ENCODE measurements around the gene ASIC4.

ASIC4 gene

DNA sequence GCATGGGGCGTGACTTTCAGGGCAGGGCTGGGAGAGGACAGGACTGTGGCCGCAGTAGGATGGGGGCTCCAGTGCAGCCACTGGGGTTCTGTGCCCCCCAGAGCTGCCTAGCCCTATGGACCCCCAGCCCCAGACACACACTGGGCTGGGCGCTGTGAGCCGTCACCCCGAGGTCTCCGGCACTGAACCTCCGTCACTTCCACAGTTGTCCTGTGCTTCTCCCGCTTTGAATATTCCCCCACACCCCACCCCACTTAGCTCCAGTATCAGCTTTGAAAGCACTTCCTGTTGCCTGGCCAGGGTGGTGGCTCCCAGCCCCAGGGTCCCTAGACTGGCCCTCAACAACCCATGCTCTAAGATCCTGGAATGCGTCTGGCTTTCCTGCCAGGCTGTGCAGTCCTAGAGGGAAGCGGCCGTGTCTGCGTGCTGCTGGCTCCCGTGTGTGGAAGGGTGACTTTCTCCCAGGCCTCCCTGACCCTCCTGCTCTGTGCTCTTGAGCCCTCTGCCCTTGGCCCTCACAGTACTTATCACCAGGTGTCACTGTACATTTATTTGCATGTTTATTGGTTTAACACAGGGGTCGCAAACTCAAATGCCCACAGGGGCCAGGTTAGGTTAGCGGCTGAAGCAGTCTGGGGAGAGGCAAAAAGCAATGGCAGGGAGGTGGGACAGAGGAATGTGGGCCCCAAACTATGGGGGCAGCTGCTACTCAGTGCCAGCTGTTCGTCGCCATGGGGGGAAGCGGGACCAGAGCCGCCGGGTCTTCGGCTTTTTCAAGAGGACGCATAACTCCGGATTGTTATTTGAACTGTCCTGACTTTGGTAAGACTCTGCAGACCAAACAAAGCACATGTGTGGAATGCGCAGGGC lies 47.1 kb downstream of the ASIC4 start:
- no peak overlapping the region for H3K4me3 ChIP-seq (ENCODE audit: low read depth, low read length)
- no peak for DNase-seq (ENCODE audit: low read depth)

DNA sequence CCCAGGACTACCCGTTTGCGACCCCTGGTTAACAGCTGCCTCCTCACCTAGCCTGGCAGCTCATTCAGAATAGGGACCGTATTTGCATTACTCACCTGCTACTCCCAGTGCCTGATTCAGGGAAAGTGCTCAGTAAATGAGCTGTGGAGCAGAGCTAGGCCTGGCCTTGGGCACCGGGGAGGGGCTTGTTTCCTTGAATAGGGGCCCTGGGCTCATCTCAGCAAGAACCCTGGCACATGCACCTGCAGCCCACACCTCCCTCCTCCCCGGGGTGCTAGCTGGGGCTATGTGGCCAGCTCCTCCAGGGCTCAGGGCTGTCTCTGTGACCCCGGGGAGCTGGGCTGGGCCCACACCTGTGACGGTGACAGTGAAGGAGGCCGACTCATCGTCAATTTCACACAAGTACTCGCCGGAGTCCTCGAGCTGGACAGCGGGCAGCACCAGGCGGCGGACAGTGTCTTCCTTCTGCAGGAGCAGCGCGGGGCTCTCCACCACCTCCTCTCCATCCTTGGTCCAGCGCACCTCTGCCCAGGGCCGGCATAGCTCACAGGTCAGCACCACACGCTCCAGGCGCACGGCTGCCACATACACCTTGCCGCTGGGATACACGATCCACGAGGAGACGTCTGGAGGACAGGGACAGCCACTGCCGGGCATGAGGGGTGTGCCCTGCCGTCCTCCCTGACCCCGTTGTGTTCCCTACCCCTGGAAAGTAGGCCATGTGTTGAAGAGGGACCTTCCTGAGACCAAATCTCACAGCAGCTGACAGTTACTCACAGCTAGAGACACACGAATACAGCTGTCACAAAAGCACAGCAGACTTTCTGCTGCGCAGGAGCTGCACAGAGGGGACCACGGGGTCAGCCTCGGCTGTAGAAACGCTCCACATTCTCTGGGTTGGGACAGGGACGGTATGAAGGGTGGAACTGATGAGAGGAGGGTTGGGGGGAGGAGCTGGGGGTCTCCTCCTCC lies 48.1 kb downstream of the ASIC4 start:
- DNase-seq (ENCODE audit: low read depth) = no peak

DNA sequence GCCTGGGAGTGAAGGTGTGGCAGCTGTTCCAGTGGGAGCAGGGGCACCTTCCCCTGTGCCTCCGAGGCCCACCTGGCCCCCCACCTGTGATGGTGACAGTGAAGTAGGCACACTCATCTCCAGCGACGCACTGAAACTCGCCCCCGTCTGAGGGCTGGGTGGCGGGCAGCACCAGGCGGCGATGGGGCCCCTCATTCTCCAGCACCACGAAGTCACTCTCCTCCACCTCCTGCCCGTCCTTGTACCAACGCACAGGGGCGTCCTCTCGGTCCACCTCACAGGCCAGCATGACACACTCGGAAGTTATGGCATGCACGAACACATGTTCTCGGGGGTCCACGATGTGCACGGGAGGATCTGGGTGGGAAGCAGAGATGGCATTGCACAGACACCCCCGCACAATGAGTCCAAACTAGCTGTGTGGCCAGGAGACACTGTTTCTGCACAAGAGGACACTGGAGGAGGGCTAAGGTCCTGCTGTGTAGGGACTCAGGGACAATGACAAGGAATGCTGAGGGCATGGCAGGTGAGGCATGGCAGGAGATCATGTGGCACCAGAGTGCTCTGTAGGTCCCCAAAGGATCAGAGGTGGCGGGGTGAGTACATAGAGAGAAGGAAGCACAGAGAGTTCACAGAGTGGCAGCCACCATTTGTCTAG lies 49.1 kb downstream of the ASIC4 start:
- DNase-seq (ENCODE audit: low read depth) = no peak
- H3K4me3 ChIP-seq (ENCODE audit: low read depth, low read length) = no peak overlapping the region

More for the DNA sequence above, 48.1 kb downstream of the ASIC4 start:
- no peak overlapping the region for H3K4me3 ChIP-seq (ENCODE audit: low read depth, low read length)

DNA sequence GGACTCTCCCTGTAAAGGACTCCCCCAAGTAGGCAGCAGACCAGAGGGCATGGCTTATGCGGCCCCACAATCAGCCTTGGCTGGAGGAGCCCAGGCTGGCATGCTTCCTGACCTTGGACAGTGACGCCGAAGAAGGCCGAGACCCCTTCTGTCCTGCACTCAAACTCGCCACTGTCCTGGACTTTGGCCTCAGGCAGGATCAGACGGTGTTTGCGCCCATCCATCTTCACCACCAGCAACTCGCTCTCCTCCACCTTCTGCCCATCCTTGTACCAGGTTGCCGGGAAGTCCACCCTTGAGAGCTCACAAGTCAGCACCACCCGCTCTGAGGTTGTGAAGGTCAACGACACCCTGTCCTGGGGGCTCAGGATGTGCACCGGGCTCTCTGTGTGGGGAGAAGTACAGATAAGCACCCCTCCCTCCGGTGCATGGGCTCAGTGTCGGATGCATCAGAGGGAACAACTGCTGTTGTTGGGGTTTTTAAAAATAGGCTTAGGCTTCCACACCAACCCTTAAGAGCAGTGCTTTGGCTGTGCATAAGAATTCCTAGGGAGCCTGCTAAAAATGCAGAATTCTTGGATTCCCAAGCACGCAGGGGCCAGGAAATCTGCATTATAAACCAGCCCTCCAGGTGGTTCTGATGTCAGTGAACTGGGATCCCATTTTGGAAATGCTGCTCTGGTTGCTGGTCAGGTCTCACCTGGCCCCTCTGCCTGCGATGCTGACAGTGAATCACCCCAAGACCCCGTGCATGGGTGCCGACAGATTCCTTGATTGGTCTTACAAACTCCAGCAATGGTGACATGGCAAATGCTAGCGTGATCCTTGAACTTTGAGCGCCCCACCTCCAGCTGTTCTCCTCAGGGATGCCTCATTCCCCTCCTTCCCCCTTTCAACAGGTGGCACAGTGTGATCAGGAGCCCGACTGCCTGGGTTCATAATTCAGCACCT lies 51.1 kb downstream of the ASIC4 start:
- no peak for DNase-seq (ENCODE audit: low read depth)
- H3K4me3 ChIP-seq (ENCODE audit: low read depth, low read length) = no peak overlapping the region

DNA sequence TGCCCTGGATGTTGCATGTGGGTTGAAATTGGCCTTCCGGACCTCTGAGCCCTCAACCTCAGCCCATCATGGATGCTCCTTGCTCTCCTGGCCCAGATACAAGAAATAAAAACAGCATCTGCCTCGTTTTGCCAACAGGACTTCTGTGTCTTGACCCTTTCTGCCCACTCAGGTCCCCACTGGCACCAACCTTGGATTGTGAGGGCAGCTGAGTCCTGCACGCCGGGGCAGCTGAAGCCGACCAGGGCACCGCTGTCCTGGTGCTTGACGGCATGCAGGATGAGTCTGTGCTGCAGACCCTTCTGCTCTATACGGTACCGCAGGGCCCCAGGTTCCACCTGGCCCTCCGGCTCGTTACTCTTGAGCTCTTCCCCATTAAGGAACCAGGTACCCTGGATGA lies 52.4 kb downstream of the ASIC4 start:
- no peak for DNase-seq (ENCODE audit: low read depth)

DNA sequence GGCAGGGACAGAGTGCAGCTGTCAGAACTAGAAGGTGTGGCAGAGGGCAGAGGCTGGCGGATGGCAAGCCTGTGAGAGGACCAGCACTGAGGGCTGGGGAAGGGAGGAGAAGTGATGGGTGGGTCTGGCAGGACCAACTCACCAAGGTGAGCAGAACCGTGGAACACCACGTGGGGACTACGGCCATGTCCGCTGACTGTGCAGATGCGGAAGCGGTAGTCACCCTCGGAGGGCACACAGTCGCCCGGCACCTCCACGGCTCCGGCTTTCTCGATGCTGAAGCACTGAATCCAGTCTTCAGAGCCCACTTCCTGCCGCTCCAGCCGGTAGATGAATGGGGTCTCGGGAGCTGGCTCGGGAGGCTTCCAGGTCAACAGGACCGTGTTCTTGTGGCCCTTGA lies 52.8 kb downstream of the ASIC4 start:
- H3K4me3 ChIP-seq (ENCODE audit: low read depth, low read length) = no peak overlapping the region
- no peak for DNase-seq (ENCODE audit: low read depth)

More for the DNA sequence above, 52.4 kb downstream of the ASIC4 start:
- H3K4me3 ChIP-seq (ENCODE audit: low read depth, low read length) = no peak overlapping the region

DNA sequence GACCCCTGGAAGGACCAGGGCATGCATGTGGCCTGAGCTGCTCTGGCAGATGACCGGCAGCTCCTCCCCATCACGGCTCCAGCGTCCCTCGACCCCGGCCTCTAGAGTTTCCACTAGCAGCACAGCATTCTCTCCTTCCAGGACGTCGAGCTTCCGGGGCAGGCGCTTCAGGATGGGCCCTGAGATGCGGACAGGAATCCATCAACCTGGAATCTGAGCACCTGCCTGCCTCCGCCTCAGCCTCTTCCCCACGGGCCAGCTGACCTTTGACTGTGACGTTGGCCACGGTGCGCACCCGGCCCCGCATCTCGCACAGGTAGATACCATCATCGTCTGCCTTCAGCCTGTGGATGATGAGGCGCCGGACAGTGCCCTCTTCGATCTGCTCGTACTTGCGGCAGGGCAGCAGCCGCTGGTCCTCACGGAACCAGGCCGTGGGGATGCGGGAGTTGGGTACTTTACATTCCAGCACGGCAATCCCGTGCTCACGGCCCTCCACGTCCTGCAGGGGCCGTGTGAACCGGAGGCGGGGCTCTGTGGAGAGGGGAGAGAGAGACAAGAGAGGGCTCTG lies 53.6 kb downstream of the ASIC4 start:
- no peak for DNase-seq (ENCODE audit: low read depth)
- no peak overlapping the region for H3K4me3 ChIP-seq (ENCODE audit: low read depth, low read length)

DNA sequence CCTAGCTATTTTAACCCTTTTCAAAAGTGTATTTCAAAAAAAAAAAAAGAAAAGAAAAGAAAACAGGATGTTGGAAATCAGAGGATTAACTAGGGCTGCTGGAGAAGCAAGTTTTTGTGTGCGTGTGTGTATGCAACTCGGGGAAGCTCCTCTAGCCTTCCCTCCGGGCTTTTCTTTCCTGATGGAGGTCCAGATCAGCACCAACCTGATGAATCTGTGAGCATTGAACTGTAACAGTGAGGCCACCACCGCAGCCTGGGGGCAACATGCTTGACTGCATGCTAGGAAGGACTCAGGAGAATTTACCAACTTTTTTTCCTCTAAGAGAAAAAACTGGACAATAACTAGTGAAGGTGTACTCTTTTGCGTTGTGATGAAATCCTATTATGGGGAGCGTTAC lies 54.8 kb downstream of the ASIC4 start:
- no peak for DNase-seq (ENCODE audit: low read depth)
- no peak overlapping the region for H3K4me3 ChIP-seq (ENCODE audit: low read depth, low read length)

DNA sequence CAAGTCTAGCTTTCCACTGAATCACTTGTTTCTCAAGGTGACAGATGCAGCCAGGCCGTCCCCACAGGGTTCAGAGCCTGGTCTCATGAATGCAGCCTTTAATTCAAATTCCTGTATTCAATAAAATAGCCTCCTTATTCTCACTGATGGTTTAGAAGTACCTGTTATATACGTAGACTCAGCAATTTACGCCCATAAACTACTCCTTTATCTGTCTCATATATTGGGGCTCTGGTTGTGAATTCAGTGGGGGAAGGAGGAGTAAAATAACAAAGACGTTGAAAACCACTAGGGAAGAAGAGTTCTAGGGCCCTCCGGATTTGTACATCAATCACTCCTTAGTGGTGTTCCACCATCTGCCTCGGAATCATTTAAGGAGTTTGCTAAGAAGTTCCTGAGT lies 55.4 kb downstream of the ASIC4 start:
- DNase-seq (ENCODE audit: low read depth) = no peak
- H3K4me3 ChIP-seq (ENCODE audit: low read depth, low read length) = peak overlapping the region; percentile 67

DNA sequence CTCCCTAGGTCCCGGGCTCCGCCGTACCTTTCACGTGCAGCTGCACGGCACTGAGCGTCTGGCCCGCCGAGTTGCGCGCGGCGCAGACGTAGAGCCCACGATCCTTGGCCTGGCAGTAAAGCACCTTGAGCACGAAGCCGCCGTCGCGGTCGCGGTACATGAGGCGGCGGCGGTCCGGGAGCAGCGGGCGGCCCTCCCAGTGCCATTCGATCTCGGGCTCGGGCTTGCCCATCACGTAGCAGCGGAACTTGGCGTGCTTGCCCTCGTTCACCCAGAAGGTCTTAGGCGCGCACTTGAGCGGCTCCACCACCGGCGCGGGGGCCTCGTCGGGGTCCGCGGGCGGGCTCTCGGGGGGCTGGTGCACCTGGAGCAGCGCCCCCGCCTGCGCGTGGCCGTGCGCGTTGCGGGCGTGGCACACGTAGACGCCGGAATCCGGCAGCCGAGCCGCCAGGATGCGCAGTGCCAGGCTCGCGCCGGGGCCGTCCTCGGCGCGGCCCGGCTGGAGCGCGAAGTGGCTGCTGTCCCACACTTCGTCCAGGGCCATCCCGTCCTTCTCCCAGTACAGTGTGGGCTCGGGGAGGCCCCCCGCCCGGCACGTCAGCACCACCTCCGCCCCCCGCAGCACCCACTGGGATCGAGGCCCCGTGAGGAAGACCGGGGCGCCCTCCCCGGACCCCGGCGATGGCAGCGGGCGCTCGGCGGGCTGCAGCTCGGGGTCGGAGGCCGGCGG lies 56.1 kb downstream of the ASIC4 start:
- no peak for DNase-seq (ENCODE audit: low read depth)
- H3K4me3 ChIP-seq (ENCODE audit: low read depth, low read length) = peak overlapping the region; percentile 67

DNA sequence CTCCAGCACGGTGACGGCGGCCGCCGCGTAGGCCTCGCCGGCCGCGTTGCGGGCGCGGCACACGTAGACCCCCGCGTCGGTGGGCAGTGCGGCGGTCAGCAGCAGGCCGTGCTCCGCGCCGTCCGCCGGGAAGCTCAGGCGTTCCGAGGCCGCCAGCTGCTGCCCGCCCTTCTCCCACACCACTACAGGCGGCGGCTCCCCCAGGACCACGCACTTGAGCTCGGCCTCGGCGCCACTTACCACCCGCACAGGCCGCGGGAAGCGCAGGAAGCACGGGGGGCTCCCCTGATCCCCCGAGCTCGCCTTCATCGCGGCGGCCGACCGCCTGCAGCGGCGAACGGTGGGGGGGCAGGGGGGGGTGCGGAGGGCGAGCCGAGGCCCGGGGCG lies 56.6 kb downstream of the ASIC4 start:
- DNase-seq (ENCODE audit: low read depth) = no peak
- H3K4me3 ChIP-seq (ENCODE audit: low read depth, low read length) = peak overlapping the region; percentile 67

DNA sequence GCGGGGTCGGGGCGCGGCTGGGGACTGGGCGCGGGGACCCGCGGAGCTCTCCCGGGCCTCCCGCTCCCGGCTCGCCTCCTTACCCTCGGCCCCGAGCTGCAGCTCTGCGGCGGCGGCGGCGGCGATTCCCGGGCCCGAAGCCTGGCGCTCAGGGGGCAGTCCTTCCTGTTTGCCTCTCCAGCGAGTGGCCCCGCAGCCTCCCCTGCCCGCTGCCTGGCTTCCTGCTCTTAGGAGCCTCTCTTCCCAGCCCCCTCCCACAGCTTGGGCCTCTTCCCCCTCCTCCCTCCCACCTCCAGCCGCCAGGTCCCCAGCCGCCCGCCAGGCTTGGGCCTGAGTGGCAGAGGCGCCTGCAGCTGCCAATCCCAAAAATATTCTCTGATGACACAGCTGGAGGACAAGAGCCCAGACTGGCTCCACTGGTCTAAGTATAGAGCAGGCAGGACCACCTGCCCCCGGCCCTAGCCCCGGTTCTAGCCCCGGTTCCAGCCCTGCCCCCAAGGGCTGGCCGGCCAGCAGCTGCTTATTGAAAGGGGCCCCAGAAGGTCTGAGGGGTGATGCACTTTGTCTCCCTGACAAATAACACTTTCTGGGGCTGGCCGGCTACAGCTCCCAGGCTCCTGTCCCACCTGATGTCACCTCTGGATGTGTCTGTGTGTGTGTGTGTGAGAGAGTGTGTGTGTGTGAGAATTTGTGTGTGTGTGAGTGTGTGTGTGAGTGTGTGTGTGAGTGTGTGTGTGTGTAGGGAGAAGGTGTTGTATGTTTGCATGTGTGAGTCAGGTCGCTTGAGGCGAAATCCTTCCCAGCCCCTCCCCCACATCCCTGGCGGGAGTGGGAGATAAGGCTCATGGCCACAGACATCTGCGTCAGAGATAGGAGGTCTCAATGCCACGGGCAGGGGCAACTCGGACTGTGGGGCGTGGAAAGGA lies 57.3 kb downstream of the ASIC4 start, which contains the start of gene OBSL1:
Gene OBSL1, minus strand, starts transcription at position 229 of the 926 bp plus-strand sequence. CDS start 307 bp downstream, outside the sequence.
- peak within 1 kb of the TSS; percentile 67 for H3K4me3 ChIP-seq (ENCODE audit: low read depth, low read length)
- DNase-seq (ENCODE audit: low read depth) = peak; percentile 51

DNA sequence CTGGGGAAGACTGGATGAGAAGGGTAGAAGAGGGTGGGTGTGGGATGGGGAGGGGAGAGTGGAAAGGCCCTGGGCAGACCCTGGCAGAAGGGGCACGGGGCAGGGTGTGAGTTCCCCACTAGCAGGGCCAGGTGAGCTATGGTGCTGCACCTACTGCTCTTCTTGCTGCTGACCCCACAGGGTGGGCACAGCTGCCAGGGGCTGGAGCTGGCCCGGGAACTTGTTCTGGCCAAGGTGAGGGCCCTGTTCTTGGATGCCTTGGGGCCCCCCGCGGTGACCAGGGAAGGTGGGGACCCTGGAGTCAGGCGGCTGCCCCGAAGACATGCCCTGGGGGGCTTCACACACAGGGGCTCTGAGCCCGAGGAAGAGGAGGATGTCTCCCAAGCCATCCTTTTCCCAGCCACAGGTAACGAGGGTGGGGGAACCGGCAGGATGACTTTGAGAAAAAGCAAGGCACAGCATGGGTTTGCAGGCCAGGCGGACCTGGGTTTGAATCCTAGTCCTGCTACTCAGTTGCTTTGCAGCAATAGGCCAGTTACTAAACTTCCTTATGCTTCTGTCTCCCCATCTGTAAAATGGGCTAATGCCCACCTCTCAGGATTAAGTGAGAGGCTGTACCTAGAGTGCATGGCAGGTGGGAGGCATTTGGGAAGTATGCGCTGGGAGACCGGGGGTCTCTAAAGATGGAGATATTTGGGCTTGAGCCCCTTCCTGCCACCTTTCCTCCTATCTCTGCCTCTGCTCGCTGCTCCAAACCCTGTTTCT lies 58.1 kb downstream of the ASIC4 start, which contains the start of gene INHA:
Gene INHA, plus strand, starts transcription at position 74 of the 765 bp plus-strand sequence. Its CDS starts 65 bp downstream, at position 139.
- no peak for DNase-seq (ENCODE audit: low read depth)
- H3K4me3 ChIP-seq (ENCODE audit: low read depth, low read length) = peak within 1 kb of the TSS; percentile 67

DNA sequence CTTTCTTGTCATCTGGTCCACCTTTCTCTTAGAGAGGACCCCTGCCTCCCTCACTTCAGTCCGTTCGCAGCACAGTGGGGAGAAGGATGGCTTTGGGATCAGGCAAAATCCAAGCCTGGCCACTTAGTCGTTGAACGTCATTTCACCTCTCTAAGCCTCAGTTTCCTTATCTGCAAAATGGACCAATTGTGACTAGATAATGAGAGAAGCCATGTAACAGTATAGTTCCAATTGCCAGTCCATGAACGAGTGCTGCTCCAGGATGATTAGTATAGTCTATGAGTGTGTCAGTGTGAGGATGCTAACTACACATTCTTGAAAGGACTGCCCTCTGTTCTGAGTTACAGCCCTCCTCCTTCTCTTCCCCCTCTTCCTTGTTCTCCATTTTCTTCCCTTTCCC lies 58.9 kb downstream of the ASIC4 start:
- no peak for DNase-seq (ENCODE audit: low read depth)
- H3K4me3 ChIP-seq (ENCODE audit: low read depth, low read length) = no peak overlapping the region

DNA sequence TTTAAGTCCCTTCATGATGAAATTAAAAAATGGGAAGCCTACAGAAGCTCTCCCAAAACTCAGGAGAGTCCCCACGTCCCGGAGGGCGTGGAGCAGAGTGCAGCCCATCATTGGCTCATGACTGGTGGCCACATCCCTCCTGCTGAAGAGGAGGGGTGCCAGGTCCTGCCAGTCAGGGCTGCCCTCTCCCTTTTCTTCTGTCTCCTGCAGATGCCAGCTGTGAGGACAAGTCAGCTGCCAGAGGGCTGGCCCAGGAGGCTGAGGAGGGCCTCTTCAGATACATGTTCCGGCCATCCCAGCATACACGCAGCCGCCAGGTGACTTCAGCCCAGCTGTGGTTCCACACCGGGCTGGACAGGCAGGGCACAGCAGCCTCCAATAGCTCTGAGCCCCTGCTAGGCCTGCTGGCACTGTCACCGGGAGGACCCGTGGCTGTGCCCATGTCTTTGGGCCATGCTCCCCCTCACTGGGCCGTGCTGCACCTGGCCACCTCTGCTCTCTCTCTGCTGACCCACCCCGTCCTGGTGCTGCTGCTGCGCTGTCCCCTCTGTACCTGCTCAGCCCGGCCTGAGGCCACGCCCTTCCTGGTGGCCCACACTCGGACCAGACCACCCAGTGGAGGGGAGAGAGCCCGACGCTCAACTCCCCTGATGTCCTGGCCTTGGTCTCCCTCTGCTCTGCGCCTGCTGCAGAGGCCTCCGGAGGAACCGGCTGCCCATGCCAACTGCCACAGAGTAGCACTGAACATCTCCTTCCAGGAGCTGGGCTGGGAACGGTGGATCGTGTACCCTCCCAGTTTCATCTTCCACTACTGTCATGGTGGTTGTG lies 60.4 kb downstream of the ASIC4 start:
- H3K4me3 ChIP-seq (ENCODE audit: low read depth, low read length) = no peak overlapping the region
- DNase-seq (ENCODE audit: low read depth) = no peak

Data from skeletal muscle cell (primary cell).